C4-2B (cell line): ENCODE data around the gene GALNT2.

Source experiments
- ZFX ChIP-seq: fragments of 450-650 bp; IDR thresholded peaks from 2 replicates; pipeline ENCODE4 v1.6.1; 2017
- TF ChIP-seq, protein P1 (sequence below): fragments of 450-650 bp; conservative IDR thresholded peaks from 2 replicates; pipeline ENCODE4 v1.5.1; 2017; ENCODE audit warnings: mild to moderate bottlenecking

DNA sequence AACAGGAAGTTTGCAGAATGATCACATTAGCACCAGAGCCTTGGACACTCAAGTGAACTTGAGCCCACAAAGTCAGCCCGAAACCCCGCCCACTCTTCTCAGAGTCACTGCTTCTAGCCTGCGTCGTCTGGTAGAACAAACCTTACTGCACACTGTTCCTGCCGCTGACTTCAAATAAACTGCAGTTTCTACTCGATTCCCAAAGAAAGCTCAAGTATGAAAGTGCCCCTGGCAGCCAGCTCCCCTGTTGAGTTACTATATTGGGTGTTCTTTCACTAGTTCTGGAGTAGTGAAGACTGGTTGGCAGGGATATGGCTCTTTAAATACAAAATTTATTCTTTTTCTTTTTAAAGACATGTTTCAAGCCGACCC lies 164.7 kb downstream of the GALNT2 start:
- TF ChIP-seq, protein P1, sequence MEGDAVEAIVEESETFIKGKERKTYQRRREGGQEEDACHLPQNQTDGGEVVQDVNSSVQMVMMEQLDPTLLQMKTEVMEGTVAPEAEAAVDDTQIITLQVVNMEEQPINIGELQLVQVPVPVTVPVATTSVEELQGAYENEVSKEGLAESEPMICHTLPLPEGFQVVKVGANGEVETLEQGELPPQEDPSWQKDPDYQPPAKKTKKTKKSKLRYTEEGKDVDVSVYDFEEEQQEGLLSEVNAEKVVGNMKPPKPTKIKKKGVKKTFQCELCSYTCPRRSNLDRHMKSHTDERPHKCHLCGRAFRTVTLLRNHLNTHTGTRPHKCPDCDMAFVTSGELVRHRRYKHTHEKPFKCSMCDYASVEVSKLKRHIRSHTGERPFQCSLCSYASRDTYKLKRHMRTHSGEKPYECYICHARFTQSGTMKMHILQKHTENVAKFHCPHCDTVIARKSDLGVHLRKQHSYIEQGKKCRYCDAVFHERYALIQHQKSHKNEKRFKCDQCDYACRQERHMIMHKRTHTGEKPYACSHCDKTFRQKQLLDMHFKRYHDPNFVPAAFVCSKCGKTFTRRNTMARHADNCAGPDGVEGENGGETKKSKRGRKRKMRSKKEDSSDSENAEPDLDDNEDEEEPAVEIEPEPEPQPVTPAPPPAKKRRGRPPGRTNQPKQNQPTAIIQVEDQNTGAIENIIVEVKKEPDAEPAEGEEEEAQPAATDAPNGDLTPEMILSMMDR: no peak
- no peak for TF ChIP-seq ZFX
